Uterus (tissue), 4 donors: ENCODE results near the gene AADAT. TPM values are rescaled to one million over a fixed set of nuclear protein-coding genes. Genes with fewer than 3 reads are reported as not detected.
A peak's percentile ranks its signal among the peaks of the same experiment; 100 is the strongest.
"Not testable (repeated sequence)": the region's sequence is repeated elsewhere in the genome, so short reads cannot be mapped to it uniquely, and the experiment has no call there.

Source experiments
- DNase-seq, 2 donors: peaks; one replicate each; pipeline ENCODE4 v3.0.0-alpha.2; 2019 to 2020
- H3K27ac ChIP-seq, 2 donors: fragments of 200-600 bp; sonication (generic); 1 replicate in 1 of 2; 2 replicates in 1 of 2; pipeline ENCODE4 v1.5.1; 2016 to 2018
- H3K27me3 ChIP-seq, 2 donors: fragments of 200-600 bp; sonication (generic); one replicate each; pipeline ENCODE4 v1.5.1; 2018 to 2019; ENCODE audit warnings: control low read depth in 1 of 2
- H3K36me3 ChIP-seq, 2 donors: fragments of 200-600 bp; sonication (generic); one replicate each; pipeline ENCODE4 v1.5.1; 2019; ENCODE audit warnings: control low read depth in 1 of 2
- H3K4me1 ChIP-seq, 2 donors: fragments of 200-600 bp; sonication (generic); one replicate each; pipeline ENCODE4 v1.5.1; 2018 to 2019; ENCODE audit warnings: control low read depth in 1 of 2
- H3K4me3 ChIP-seq, 2 donors: fragments of 200-600 bp; sonication (generic); 1 replicate in 1 of 2; 2 replicates in 1 of 2; pipeline ENCODE4 v1.5.1; 2018 to 2019; ENCODE audit warnings: mild to moderate bottlenecking in 1 of 2
- H3K9me3 ChIP-seq, 2 donors: fragments of 200-600 bp; sonication (generic); one replicate each; pipeline ENCODE4 v1.5.1; 2019; ENCODE audit warnings: control low read depth in 1 of 2
- POLR2A ChIP-seq, 2 donors: fragments of 450-650 bp; IDR thresholded peaks; one replicate each; pipeline ENCODE4 v1.6.1; 2016; ENCODE audit warnings: antibody characterized with exemption in 2 of 2, mild to moderate bottlenecking in 1 of 2, moderate library complexity in 1 of 2
- intact Hi-C: fragments of 100-400 bp; cut with DNase I; formaldehyde crosslinking; loops from one replicate; pipeline ENCODE4 v1.15.1; 2023; ENCODE audit warnings: low total_unique reads
- total RNA-seq, 4 donors: library from RNA; depleted of rRNA in 3 of 4; stranded (reverse); fragments of >200 nt in 3 of 4; gene quantifications; one replicate each; pipeline versions ENCODE4 v1.1.0 to v1.2.4, GENCODE V29; 2014 to 2023
- TF ChIP-seq, protein P1 (sequence below), 4 experiments: fragments of 200-600 bp in 2 of 4; fragments of 450-650 bp in 2 of 4; sonication (generic) in 2 of 4; IDR thresholded peaks; one replicate each; pipeline ENCODE4 v1.5.1; 2016 to 2019; ENCODE audit warnings: antibody characterized with exemption in 4 of 4, mild to moderate bottlenecking in 2 of 4, moderate library complexity in 1 of 4
- donor health status: DM: yes; HTN: yes; CAD: no.

Gene AADAT
- total RNA-seq, 4 donors from 2014 or later, result 11.1 to 28.4 (median 17.6) TPM

DNA sequence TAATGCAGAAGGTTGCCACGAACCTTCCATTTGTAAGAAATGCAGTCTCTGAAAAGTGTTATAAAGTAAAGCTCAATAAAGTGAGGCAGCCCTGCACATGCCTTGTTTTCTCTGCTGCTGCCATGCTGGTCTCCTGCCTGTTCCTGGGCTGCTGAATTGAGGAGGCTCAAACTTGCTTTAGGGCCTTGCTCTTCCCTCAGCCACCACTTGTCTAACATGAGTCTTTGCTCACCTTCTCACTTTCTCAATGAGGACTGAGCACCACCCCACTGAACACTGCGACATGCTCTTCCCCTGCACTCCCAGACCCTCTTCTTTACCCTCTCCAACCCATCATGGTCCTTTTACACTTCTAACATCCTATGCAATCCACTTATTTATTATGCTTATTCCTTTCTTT, 38.4 kb downstream of the AADAT start:
- Histone ChIP-seq H3K4me3 (no peak overlapping the region), H3K9me3 (no peaks in the 10 kb centered on the region), H3K4me1 (no peaks in the 10 kb centered on the region), H3K36me3 (no peaks in the 10 kb centered on the region), H3K27ac (no peak overlapping the region), H3K27me3 (no peaks in the 10 kb centered on the region)
- intact Hi-C loops, result no loop called here
- DNase-seq, result no peak
- TF ChIP-seq, protein P1, sequence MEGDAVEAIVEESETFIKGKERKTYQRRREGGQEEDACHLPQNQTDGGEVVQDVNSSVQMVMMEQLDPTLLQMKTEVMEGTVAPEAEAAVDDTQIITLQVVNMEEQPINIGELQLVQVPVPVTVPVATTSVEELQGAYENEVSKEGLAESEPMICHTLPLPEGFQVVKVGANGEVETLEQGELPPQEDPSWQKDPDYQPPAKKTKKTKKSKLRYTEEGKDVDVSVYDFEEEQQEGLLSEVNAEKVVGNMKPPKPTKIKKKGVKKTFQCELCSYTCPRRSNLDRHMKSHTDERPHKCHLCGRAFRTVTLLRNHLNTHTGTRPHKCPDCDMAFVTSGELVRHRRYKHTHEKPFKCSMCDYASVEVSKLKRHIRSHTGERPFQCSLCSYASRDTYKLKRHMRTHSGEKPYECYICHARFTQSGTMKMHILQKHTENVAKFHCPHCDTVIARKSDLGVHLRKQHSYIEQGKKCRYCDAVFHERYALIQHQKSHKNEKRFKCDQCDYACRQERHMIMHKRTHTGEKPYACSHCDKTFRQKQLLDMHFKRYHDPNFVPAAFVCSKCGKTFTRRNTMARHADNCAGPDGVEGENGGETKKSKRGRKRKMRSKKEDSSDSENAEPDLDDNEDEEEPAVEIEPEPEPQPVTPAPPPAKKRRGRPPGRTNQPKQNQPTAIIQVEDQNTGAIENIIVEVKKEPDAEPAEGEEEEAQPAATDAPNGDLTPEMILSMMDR (IDR thresholded peaks at IDR 0.05), result no peak
- TF ChIP-seq POLR2A (IDR thresholded peaks at IDR 0.05), result no peak

DNA sequence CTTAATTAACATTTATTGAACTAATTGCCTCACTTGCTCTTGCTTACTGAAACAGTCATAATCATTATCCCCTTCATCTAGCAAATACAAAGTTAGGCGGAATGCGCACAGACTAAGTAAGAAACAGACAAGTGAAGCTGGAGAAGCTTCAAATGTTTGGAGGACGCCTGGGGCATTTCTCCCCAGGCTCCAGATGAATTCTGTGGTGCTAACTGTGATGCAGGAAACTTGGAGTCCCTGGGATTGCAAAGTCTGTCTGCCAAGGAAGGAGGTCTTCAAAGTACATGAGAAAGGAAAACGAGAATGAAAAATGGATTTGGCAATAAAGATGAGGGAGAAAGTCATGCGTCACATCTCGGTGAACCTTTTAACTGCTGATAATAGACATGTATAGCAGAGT, 40.0 kb downstream of the AADAT start:
- no peaks in the 10 kb centered on the region for H3K36me3 ChIP-seq
- no peaks in the 10 kb centered on the region for H3K27me3 ChIP-seq
- H3K4me3 ChIP-seq, result no peak overlapping the region
- no peaks in the 10 kb centered on the region for H3K9me3 ChIP-seq
- no peak for DNase-seq
- intact Hi-C loops, result no loop called here
- TF ChIP-seq, protein P1 (IDR thresholded peaks at IDR 0.05), result no peak
- TF ChIP-seq POLR2A (IDR thresholded peaks at IDR 0.05), result no peak
- H3K4me1 ChIP-seq, result no peaks in the 10 kb centered on the region
- H3K27ac ChIP-seq, result no peak overlapping the region

DNA sequence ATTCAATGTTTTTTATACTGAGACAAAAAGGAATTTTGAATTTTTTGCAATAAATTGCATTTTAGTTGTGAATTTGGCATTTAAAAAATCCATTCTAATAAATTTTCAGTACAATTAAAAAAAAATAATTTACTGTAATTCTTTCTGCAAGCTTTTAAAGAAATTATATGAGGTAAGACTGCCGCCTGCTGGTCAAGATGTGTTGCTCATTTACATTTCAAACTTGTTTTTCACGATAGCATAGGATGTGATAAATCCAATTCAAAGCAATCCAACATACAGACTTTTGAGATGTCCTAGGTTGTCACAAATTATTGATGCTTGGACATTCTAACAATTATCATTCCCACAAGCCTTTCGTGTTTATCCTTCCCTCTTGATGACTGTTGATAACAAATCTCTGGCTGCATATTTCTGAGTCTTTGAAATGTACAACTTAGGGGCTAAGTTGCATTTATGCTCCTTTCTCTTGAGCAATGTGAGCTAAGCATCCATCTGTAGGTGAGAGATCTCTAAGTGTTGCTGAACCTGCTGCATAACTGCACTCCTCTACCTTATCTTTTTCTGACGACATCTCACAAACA, 41.9 kb downstream of the AADAT start:
- no peak overlapping the region for H3K4me3 ChIP-seq
- intact Hi-C loops, result no loop called here
- DNase-seq, result peak; percentile 25 to 67

DNA sequence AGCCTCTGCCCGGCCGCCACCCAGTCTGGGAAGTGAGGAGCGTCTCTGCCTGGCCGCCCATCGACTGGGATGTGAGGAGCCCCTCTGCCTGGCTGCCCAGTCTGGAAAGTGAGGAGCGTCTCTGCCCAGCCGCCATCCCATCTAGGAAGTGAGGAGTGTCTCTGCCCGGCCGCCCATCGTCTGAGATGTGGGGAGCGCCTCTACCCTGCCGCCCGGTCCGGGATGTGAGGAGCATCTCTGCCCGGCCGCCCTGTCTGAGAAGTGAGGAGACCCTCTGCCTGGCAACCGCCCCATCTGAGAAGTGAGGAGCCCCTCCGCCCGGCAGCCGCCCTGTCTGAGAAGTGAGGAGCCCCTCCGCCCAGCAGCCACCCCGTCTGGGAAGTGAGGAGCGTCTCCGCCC, 43.6 kb downstream of the AADAT start:
- H3K9me3 ChIP-seq, DNase-seq, H3K4me1 ChIP-seq, H3K36me3 ChIP-seq, H3K27me3 ChIP-seq, H3K27ac ChIP-seq, H3K4me3 ChIP-seq, intact Hi-C loops: not testable (repeated sequence)

More for the DNA sequence above, 41.9 kb downstream of the AADAT start:
- Histone ChIP-seq H3K36me3 (no peaks in the 10 kb centered on the region), H3K27me3 (no peaks in the 10 kb centered on the region), H3K27ac (no peak overlapping the region), H3K9me3 (no peaks in the 10 kb centered on the region), H3K4me1 (no peaks in the 10 kb centered on the region)
- TF ChIP-seq, protein P1 (IDR thresholded peaks at IDR 0.05), result peak; percentile 70 to 83 (median 75)
- no peak for TF ChIP-seq POLR2A (IDR thresholded peaks at IDR 0.05)

DNA sequence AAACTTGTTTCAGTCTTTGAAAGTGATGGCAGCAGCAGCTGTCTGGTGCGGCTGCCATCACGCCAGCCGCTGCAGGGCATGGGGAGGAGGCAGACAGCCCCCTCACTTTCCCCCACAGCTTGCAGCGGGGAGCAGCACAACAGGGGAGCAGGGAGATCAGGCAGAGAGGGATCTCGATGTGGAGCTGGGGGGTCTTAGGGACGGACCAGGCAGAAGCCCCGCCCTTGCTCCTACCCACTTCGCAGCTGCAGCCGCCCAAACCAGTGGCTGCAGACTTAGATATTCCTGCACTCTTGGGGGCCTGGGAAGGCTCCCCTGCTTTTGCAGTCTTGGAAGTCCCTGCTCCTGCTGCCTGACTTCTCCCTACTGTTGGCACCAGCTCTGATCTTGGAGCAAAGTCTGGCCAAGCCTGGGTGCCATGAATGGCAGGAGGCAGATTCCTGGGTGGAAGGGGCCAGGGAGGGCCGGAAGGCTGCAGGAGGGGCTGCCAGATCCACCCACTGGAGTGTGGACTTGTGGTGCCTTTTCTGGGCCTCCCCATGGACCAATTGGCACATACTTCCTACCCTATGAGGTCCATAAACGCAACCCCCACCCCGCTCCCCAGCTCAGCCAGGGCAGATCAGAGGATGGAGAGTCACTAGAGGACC, 49.6 kb downstream of the AADAT start:
- TF ChIP-seq POLR2A (IDR thresholded peaks at IDR 0.05), result no peak
- TF ChIP-seq, protein P1 (IDR thresholded peaks at IDR 0.05), result no peak
- no peaks in the 10 kb centered on the region for H3K4me1 ChIP-seq
- H3K9me3 ChIP-seq, result no peaks in the 10 kb centered on the region
- H3K36me3 ChIP-seq, result no peaks in the 10 kb centered on the region
- no peak overlapping the region for H3K27ac ChIP-seq
- DNase-seq, result no peak
- intact Hi-C loops, result loop anchor here (5.0 kb wide), 1 partner anchor 228 kb away; no protein-coding TSS in a partner anchor
- no peak overlapping the region for H3K4me3 ChIP-seq
- H3K27me3 ChIP-seq, result no peaks in the 10 kb centered on the region
